Activated CD8-positive, alpha-beta memory T cell treated with anti-CD3 and anti-CD28 coated beads, Interleukin-2, amount 50 U/mL, for 24 hours (primary cell): ENCODE data around the gene GBGT1.

Experiments used
- DNase-seq: peaks from one replicate; pipeline ENCODE4 v3.0.0-alpha.2; 2020; ENCODE audit errors: extremely low read depth

GBGT1 gene

DNA sequence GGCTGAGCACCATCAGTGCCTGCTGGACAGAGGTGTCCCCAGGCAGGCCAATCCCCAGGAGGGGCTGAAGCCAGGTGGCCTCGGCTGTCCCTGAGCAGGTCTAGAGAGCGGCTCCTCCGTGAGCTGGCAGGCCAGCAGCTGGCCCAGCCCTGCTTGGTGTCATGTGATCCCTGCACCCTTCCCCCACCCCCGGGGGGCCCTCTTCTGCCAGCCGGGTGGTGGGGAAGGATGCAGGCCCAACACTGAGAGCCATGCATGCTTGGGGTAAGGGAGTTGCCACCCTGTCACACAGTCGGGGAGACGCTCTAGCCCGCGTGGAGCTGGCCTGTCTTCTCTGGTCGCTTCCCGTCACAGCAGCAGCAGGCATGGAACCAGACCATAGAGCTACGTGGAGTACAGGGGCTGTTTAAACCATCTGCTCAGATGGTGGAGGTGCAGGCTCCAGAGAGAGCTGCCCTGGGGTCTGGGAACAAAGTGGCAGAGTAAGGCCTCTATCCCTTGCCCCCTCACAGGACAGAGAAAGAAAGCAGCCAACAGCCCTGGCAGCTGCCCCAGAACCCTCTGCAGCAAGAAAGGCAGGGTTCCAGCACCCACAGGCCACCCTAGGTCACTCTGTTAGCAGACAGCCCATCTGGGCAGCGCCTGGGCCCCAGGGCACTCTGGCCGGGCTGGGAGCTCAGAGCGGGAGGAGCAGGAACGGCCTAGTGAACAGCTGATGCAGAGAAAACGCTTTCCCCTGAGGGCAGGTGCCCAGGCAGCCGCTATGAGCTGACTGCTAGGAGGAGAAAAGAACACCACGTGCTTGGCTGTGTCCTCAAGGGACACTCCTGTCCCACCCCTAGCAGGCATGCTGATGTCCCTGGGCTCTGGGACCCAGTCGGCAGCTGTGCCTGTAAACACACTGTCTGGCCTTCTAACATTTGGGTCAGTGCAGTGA lies 49.5 kb downstream of the GBGT1 start:
- no peak for DNase-seq

DNA sequence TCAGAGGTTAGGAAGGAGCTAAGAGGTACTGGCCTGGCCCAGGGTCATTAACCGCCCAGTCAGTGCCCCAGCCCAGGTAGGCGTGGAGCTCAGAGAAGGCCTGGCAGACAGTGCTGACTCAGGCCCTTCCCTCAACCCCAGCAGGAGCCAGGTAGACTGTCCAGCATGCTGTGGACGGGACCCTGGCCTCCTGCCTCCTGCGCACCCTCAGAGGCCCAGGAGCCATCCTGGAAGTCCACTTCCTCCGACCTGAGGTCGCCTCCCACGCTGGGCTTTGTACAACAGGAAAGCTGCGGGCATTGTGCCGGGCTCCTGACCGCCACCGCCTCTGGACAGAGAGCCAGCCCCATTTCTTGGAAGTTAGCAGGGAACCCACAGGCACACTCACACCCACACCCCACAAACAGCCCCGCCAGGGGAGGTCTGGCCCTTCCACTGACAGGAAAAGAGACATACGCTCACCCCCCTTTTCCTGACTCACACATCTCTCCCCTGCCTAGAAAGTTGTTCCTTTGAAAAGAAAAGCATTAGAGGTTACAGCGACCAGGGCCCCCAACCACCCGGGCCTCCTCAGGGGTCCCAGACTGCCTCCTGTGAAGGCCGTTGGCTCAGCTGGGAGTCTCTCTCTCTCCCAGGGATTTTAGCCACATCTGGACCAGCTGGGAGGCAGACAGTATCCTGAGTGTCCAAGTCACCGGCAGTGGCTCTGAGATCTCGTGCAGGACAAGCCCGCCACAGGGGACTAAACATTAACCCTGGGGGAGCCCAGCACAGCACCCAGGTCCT lies 50.4 kb downstream of the GBGT1 start:
- DNase-seq, result no peak

DNA sequence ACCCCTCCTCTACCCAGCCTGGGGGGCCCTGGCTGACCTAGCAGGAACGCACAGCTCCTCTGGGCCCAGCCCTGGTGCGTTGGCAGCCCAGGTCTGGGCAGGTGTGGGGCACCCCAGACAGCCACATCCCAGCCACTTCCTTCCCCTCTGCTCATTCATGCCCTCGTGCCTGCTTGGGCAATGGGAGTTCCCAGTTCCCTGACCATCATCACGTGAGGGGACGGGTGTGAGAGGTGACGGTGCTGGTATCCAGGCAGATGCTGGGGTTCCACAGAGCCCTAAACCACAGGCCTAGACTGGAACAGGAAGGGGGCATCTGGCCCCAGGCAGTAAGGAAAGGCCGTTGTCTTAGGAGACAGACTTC lies 51.1 kb downstream of the GBGT1 start:
- no peak for DNase-seq

DNA sequence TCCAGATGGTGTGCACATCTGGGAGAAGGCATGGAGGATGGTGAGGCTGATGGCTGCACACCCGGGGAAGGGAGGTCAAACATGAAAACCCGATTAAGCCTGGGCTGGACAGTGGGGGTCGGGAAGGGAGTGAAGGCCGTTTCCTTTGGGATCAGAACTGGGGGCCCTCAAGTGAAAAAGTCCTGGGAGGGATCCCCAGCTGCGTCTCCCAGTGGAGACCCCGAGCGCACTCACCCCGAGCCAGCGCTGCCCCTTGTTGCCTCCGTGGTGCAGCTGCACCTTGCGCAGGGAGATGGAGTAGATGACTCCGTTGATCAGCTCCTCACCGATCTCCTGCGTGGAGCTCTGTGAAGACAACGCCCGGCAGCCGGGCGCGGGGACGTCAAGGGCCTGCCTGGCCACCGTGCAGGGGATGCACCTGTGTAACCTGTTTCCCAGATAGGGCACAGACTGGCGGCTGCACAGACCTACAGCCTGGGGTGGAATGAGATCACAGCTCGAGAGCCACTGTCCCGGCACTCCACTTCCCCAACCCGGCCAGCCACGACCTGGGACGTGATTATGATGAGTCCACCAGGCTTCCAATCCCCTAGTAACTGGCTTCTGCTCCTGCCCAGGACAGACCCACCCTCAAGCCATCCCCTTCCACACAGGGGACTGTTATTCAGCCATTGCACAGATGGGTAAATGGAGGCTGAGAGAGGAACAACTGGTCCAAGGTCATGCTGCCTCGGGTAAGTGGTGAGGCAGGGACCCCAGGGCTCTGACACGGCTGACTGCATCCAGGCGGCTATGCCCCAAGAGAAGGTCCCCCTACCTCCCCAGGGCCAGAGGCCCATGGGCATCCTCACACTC lies 51.7 kb downstream of the GBGT1 start:
- DNase-seq, result no peak

DNA sequence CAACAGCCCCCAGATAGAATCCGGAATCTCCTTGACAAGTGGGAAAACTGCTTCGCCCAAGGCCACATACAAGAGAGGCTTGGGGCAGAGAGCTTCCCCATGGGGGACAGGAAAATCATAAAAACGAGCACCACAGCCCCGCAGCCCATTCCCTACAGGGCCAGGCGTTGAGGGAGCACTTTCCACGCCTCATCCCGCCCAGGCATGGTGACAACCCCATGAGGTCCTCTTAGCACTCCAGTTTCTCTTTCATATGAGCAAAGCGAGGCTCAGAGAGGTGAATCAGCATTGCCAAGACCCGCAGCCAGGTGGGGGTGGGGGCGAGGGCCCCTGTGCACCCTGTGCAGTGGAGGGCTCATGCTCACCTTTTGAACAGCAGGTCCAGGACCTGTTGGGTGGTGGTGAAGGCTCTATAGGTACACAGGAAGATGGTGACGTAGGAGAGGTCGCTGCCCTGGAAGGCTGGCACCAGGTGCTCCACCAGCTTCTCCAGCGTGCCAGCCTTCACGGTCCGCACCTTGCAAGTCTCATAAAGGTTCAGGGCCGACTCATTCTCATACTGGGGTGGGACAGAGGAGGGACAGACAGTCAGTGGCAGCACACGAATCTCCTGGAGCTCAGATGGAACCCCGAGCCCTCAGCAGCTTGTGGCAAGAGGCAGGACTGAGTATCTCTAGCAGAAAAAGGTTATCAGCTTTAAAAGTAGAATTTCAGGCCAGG lies 53.6 kb downstream of the GBGT1 start:
- no peak for DNase-seq

DNA sequence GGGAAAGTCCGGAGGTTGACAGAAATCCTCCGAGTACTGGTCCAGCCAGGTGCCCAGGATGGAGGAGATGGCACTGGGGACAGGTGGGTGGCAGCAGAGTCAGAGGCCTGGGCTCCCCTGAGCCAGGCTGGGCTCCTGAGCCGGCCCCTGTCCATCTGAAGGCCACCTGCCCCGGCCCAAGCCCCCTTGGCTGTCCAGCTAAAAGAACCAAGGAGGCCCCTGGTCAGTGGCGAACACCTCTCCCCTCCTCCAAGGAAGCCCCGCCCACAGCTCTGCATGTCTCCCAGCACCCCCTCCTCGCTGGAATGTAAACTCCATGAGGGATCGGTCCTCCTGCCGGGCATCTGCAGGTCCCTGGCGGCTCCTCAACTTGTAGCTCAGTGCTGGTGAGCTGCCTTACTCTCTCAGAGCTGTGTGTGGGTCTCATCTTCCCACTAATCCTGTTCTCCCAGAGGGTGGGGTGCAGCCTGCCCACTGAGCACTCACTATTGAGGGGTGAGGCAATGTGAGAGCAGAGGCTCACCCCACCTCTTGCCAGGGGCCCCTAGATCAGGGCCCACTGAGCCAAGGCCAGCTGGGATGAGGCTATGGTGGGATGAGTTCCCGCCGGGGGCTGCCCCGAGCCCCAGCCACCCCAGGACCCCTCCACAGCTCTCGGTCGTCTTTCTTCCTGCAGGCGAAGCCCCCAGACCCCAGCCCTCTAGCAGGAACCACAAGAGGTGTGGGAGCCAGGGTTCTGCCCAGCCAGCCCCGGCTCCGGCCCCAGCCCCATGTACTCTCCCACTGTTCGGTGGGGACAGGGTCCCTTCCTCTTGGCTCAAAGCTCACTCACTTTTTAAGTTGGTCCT lies 54.7 kb downstream of the GBGT1 start:
- DNase-seq, result no peak

DNA sequence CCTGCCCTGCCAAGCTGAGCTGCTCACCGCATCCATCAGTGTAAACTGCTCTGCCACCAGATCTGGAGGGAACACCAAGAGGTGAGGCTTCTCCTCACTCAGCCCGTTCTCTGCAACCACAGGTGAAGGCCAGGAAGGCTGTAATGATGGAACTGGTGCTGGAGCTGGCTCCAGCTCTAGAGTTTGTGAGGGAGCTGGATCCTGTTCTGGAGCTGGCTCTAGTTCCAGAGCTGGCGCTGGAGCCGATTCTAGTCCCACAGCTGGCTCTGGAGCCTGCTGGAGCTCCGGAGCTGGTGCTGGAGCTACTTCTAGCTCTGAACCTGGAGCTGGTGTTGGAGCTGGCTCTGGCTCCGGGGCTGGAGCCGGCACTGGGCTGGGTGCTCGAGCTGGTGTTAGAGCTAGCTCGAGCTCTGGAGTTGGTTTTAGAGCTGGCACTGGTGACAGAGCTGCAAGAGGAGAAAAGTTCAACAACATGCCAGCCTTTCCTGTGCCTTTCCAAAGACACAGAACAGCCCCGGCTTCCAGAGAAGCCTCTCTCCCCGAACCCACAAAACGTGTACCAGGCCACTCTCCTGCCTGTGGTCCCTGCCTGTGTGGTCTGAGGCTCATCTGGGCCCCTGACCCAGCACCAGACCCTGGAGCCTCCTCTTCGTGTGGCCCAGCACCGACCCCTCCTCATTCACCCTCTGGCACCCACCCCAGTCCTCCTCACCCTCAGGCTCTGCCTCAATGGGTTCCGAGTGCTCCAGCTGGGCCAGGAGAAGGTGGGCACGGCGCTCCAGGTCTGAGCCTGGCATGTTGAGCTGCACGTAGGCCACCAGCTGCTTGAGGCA lies 55.5 kb downstream of the GBGT1 start:
- DNase-seq, result no peak

DNA sequence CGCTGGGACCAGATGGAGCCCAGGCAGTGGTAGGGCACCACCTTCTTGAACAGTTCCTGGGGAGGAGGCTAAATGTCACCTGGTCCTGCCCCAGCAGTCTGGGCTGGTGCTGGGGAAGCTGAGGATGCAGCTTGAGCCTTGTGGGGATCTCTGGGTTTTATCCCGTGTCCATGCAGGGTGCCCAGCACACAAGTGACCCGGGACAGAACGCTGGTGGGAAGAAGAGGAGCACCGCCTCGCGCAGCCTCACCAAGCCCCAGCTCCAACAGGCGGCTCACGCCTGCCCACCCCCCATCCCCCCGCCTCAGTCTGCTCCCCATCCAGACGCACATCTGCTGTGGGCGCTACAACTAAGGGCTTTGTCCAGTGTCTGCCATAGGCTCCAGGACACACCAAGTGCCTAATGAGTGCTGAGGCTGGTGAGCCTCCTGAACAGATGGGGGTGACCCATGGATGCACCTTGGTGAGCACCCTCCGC lies 56.4 kb downstream of the GBGT1 start:
- no peak for DNase-seq

DNA sequence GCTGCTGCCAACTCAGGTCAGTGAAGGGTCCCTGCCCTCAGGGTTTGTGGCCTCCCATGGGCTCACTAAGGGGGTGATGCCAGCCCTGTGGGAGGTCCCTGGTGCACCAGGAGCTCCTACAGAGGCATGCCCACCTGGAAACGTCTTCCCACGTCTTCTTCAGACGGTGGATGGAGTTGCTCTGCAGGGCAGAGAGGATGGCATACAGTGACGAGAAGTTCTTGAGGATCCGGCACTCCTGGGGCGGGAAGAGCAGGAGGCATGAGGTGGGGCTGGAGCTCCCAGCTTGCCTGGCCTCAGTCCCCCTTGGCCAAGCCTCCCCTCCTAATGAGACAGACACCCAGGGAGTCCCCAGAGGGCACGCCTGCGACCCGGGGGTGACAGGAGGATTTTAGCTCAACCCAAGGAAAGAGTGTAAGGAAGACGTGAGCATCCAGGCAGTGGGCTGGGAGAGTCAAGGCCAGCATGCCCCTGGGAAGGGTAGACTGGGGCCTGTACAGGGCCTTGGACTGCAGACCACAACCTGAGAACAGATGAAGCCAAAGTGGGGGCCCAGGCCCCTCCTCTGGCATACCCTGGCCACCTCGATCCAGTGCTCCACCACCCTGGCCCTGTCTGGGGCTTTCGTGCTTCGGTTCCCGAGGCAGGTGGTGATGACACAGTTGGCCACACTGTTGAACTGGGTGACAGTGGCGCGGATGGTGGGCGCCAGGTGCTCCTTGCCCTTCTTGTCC lies 57.0 kb downstream of the GBGT1 start:
- no peak for DNase-seq

DNA sequence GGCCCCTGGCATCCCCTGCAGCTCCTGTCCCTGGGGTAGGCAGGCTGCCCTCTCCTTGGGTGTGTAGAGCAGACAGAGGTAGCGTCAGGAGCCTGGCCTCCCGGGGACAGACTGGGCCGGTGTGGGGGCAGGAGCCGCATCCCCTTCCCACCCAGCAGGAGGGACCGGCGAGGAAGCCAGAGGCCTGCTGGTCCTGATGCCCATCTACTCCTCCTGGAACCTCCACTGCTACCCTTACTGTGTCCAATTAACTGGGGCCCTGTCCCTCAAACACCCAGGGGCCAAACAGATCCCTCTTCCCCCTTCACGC lies 58.3 kb downstream of the GBGT1 start:
- no peak for DNase-seq

DNA sequence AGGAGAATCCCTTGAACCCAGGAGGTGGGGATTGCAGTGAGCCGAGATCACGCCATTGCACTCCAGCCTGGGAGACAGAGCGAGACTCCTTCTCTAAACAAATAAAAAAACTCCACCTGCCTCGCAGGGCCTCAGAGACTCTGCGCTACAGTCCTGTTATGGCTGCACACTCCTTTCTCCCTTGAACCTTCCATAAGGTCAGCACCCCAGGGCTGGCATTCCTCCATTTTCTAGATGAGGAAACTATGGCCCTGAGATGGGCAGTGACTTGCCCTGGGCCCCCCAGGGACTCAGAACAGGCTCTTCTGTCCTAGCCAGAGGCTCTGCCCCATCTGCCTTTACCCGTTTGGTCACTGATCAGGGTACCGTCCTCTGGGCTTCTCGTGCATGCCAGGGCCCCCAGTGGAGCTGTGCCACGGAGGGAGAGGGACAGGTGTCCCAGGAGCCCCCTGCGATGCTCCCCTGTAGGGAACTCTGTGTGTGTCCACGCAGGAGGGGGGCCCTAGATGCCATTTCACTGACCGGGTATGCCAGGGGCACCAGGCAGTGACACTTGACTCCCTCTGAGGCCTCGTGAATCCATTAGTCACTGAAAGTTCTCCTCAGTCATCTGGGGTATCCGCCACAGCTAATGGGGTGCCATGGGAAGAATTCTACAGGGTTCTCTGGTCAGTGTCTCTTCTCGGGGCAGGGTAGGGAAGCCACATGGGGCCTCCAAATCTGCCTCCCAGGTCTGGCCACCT lies 58.8 kb downstream of the GBGT1 start:
- DNase-seq, result no peak

DNA sequence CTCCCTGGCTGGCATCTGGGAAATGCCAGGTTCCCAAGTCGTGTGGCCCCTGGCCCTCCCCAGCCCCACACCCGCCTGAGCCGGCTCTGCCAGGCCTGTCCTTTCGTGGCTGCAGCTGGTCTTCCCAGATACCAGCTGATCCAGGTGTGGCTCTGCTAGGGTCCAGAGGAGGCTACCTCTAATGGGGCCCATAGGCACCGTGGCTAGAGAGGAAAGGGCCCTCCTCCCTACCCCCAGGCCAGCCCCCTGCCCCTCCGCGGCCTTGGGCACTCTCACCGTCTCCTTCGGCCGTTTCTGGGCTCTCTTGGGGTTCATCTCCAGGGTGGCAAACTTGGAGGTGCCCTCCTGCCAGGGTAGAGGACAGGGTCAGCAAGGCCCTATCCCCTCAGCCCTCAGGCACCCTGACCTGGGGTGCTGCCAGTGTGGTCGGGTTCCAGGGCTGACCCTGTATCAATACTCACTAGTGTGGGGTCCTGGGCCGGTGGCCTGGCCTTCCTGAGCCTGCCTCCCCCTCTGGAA lies 59.7 kb downstream of the GBGT1 start:
- DNase-seq, result no peak

DNA sequence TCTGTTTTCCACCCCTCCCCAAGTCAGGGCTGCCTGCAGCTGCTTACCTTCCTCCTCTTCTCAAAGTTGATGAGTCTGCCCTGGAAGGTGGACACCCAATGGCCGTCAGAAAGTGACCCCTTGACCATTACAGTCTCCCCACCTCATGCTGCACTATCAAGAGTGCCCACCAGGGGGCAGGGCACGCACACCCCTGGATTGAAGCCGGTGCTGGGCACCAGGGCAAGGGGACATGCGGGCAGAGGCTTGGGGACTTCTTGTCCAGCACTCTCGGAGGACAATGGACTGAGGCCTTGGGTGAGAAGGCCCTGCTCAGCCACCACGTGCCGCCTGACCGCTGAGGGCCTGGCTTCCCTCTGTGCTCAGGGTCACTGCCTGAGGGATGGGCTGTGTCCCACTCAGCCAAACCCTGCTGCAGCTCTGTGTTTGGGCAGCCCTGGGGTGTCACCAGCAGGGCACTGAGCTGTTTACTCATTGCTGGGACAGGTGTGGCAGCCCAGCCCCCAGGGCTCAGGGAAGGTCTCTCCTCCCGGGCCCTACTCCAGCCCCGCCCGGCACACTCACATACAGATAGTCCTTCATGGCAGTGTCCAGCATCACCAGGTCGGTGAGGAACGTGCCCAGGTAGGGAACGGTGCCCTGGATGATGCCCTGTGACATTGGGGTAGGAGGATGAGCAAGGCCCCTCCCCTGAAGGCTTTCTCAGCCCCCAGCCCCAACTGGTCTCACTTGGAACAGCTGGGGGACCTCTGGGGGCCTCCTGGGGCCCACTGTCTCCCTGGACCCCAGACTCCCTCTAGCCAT lies 60.3 kb downstream of the GBGT1 start:
- no peak for DNase-seq
